NCI-H460 (cell line): ENCODE measurements around the gene FOXB2. TPM values are rescaled to one million over a fixed set of nuclear protein-coding genes. Genes with fewer than 3 reads are reported as not detected.

Source experiments
- DNase-seq: peaks from one replicate; pipeline ENCODE4 v3.0.0-alpha.2; 2016; ENCODE audit warnings: low read depth; ENCODE audit errors: extremely low read depth
- total RNA-seq: library from RNA; depleted of rRNA; stranded (reverse); fragments of >200 nt; shearing (Covaris generic); gene quantifications from 2 replicates; pipeline ENCODE4 v1.2.3, GENCODE V29; 2014

FOXB2 gene
- total RNA-seq, 1 experiment from 2014 or later = 0.07 TPM

DNA sequence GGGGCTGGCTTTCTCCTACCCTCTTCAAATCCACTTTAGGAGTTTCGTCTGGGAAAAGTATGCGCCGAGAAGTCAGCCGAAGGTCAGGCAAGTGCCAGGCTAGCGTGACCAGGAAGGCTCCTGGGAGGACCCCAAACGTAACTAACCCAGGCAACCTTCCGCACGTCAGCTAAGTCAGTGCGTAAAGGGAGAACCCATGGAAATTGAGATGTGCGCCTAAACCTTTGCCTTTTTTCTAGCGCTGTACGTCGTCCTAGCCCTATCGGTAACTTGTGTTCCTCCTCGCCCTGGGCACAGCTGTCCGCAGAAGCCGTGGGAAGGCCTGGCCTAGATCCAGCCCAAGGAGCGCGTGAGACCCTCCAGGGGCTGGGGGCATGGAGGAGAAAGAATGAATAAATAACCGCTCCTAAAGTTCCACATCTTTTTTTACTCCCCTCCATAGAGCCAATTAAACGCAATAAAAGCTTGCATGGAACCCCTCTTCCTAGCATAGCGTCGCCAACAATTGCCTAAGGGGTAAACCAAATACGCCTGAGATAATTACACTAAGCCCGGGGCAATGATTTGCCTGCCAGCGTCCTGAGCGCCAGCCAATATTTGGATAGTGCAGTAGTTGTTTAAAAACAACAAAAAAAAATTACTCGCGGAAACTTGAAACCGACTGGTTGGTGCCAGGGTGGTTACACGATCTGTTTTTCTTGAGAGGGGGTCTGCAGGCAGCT is 4.0 kb upstream of the FOXB2 start:
- DNase-seq = no peak

DNA sequence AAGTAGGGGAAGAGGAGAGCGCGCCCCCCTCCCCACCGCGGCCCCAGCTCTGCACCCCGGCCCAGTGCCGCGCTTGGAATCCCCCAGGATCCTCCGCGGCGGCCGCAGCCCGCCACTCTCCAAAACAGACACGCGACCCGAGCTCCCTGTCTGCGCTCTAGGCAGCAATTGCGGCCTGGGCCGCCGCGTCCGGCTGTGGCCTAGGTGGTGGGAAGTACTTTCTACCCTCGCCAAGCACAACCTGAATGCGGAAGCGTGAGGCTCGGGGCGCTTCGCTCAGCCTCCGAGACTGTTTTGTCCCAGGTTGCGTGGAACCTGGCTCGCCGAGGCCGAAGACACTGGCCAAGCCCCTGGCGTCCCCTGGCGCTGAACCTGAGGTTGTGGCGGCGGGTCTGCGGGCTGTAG is 3.3 kb upstream of the FOXB2 start:
- DNase-seq = no peak

DNA sequence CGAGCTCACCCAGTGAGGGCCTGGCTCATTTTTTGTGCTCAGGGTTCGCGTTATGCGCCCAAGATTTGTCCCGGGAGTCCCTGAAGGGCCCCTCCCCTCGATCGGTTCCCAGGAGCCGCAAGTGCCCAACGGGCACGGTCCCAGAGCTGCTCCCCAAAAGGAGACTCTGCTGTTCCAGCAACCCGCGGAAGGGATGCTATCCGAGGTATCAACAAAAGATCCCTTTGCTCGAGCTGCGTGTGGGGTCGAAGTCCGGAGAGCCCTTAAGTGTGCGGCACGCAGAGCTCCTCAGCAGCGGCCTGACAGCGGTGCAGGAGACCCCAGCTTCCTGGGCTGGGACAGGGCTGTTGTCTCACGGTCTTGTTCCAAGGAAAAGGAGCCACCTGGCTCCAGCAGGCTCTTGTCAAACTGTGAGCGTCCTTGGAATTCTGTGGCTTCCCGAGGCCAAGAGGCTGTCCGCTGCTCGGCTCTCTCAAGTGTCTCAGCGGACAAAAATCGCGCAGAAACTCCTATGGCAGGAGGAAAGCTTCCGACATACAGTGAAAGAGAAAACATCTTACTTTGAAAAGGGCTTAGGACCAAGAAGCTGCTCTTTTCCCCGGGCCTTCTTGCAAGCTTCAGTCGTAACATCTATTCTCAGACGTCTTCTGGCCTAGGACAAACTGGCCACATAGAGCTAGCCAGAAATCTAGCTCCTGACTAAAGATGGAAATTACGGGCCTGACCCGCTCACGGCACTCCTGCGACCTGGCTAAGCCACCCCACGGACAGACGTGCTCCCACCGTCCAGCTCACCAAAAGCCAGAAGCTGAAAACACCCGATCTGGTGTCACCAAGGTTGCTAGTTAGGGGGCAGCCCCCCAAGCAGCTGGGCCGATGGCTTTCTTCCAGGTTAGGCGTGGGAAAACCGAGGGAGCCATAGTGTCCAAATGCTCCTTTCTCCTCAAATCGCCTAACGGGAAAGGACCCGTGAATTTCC is 2.6 kb upstream of the FOXB2 start:
- DNase-seq = no peak

DNA sequence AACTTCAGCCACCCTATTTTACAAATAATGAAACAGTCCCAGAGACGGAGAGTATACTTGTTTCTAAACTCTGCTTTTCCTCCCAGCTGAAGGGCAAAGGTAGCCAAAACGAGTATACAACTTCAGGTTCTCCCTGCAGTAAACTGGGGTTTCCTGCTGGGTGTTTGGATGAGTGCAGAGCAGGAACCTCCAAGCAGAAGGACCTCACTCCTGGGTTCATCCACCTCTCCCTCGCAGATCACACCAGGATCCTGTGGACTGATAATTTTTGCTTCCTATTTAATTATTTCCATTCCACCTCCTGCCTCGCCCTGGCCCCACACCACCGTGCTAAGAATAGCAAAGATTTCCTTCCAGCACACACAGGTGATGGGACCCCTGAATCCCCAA is 2.0 kb upstream of the FOXB2 start:
- no peak for DNase-seq

DNA sequence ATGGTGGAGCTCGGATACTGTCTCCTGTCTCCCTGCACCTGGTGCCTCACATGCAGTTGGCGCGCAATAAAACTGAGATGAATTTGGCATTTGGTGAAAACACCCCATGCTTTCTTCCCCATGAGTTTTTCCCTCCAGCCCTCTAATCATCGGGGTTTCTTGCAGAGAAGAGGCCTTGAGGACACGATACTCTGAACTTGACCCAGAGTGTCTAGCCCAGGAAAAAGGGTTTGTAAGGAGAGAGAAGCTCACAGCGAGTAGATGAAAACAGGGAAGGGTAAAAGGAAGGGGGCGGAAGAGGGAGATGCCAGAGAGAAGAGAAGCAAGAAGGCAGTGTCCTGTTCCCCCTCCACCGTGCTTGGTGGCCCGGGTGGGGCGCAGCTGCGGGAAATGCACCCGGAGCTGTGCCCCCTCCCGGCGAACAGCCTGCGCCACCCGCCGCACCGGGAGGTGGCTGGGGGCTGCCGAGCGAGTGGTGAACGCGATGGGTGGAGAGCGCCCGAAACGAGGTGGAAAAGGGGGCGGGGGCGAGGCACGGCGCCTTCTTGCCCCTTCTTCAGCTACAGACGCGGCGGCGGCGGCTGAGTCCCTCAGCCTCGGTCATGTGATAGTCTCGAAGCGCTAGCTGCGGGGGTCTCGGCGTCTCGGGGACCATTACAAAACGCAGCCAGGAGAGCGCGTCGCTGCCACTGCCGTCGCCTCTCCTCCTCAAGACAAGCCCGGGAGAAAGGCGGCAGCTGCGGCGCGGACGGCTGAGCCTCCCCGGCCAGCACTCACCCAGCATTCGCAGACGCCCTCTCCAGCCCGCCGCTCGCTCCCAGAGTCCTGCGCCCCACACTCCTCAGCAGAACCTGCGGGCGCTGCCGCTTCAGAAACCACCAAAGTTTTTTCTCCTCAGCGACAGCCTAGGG is 1.1 kb upstream of the FOXB2 start:
- no peak for DNase-seq

DNA sequence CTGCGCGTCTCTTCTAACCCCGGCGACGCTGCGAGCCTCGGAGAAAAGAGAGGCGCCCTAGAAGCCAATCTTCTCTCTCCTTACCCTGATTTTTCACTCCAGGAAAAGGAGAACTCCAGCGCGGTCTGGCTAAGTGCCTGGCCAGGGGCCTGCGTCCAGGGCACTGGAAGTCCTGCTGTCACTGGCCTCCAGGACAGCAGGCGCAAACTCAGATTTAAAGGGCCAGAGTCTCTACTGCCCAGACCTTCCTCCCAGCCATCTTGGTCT is 553 bp upstream of the FOXB2 start:
- DNase-seq = no peak

DNA sequence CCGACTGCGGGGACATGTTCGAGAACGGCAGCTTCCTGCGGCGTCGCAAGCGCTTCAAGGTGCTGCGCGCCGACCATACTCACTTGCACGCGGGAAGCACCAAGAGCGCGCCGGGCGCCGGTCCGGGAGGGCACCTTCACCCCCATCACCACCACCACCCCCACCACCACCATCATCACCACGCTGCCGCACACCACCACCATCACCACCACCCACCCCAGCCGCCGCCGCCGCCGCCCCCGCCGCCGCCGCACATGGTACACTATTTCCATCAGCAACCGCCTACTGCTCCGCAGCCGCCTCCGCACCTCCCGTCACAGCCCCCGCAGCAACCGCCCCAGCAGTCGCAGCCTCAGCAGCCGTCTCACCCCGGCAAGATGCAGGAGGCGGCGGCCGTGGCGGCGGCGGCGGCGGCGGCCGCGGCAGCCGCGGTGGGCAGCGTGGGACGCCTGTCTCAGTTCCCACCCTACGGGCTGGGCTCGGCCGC is 514 bp downstream of the FOXB2 start:
- no peak for DNase-seq

DNA sequence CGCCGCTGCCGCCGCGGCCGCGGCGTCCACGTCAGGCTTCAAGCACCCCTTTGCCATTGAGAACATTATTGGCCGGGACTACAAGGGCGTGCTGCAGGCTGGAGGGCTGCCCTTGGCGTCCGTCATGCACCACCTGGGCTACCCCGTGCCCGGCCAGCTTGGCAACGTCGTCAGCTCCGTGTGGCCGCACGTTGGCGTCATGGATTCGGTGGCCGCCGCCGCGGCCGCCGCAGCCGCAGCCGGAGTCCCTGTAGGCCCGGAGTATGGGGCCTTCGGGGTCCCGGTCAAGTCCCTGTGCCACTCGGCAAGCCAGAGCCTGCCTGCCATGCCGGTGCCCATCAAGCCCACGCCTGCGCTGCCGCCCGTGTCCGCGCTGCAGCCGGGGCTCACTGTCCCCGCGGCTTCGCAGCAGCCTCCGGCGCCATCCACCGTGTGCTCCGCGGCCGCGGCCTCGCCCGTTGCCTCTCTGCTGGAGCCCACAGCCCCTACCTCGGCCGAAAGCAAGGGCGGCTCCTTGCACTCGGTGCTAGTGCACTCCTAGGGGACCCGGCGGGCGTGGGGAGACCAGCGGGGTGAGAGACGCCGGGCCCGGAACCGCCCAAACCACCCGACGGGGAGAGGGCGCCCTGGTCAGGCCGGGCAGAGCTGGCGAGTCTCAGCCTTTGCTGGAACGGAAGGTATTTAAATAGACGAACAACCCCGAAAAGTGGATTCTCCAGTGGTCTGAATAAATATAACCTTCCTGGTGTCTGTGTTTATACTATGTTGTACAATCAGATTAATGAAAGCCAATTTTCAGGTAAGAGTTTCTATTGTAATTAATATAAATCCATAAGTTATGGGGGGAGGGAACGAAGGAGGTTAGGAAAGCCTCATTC is 1.2 kb downstream of the FOXB2 start:
- no peak for DNase-seq

DNA sequence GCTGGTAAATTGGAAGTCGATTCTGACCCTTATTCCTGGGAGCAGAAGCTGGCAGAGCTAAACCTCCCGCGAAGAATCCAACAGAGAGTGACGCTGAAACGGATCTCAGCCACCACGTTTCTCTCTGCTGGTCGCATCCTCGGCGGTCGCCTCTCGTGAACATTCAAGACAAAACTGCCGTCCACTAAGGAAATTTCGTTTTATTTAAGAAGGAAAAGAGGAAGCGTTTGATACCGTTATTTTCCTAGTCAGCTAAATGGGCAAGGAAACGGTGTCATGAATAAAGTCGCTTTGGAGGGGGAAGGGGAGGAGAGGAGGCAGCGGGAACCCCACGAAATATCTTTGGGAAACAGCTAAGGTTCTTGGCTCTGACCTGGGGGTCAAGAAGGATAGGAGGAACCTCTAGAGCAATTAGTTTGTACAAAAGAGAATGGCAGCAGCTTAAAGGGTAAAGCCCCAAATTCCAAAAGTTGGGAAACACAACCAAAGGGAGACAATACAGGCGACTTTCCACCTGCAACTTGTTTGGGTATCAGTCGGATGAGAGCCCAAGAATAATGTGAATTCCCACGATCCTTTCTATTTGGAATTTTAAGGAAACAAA is 1.9 kb downstream of the FOXB2 start:
- DNase-seq = no peak

DNA sequence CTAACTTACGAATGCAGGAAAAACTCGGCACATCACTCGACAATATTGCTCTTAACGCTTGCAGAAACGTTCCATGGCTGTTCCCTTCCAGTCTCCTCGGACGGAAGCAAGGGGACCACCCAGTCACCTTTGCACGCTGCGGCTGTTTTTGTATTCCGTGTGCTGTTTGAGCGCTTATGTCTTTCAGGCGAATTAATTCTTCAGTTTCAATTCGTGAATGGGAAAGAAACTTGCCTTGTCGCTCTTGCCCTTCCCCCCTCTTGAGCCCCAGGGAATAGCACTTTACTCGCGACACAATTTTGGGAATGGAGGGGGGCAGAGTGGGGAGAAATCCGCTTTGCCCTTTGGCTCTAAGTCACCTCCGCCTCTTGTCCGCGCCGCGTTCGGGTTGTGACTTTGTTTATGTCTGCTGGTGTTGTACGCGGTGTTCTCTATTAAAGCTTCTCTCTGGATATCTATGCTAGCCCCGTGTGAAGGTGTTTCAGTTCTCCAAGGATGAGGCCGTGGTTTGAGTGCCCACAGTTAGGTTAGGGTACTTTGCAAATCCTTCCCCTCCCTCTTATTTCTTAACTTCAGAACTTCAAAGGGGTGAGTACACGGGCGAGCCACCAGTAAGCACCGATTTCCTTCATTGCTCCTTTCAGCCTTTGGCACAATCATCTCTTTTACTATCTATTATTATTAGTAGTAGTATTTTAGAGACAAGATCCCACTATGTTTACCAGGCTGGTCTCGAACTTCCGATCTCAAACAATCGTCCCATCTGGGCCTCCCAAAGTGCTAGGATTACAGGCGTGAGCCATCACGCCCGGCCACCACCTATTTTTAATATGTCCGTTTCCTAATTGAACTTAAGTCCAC is 2.7 kb downstream of the FOXB2 start:
- DNase-seq = no peak

DNA sequence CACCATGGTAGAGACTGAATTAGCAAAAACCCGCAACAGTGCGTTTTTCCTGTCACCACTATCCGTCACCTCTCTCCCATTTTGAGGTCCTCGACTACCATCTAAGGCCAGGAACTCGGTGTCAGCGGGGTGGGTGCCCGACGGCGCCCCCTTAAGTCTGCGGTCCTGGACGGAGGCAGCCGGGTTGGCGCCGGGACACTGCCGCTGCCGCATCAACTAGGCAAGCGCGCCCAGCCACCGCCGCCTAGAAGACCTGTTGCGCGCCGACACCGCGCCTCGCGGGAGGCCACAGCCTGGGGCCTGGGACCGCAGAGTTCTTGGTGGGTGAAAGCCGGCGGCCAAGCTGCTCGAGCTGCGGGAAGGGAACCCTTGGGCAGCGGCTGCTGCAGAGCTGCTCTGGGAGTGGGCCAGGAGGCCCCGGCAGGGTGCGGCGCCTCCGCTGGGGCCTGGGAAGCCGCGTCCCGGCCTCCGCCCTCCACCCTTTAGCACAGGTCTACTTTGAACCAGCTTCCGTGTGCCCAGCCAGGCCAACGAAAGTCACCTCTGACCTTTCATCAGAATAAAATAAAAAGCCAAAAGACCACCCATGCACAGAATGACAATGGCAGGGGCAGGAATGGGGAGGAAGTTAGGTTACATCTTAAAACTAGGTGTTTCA is 3.5 kb downstream of the FOXB2 start:
- no peak for DNase-seq

DNA sequence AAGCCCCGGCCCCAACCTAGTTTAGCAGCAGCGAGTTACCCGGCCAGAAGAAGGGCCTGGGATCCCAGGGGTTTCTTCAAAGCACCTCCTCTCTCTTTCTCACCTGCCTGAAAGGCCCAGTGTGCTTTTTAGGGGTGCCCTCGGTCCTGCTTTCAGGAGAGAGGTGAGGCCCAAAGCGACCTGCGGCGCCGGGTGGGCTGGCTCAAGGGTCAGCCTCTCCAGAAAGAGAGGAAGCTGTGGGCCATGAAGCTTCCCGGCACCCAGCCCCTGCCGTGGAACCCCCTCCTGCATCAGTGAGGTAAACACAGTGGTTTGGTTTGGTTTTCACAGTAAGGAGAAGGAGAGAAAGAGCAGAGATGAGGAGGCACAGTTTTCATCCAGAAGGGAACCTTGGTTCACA is 4.3 kb downstream of the FOXB2 start:
- no peak for DNase-seq

DNA sequence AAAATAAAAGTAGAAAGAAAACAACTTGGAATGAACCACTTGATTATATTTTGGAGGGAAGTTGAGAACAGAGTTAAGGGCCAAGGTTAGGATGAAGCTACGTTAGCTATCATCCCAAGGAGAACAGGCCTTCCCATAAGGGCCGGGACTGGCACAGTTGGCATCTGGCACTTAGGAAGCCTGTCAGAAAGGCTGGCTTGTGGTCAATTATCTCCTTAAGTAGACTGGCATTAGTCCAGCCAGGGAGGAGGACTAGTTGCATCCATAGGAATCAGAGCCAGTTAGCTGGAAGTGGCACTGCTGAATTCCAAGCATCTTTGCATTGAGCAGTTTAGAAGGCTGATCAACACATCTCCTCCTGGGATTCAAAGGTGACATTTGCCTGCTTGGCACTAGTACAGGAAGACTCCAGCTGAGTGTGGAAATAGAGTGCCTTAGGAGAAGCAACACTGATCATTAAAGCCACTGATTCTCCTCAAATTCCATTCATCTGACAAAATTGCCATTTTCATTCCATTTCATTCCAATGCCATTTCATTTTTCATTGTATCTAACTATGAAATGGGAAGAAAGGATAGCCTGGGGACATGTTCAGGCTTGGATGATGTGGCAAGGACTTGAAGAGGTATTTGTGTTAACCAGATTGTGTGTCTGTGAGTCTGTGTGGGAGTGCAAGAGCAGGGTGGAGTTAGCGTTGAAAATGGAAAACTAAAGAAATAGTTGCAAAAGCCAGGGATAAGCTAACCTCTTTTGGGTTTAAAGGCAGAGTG is 5.5 kb downstream of the FOXB2 start:
- no peak for DNase-seq

DNA sequence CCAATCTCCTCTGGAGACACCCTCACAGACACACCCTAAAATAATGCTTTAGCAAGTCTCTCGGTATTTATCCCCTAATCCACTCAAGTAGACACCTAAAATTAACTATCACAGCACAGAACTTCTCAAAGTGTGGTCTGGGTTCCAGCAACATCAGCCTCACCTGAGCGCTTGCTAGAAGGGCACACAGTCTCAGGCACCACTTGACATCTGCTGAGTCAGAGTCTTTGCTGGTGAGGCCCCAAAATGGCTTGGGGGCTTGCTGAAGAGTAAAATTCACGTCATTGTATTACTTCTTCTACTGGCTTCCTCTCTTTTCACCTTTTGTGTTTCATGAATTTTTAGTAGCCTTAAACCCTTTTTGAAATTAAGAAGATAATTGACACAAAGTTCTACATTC is 9.0 kb downstream of the FOXB2 start:
- no peak for DNase-seq

DNA sequence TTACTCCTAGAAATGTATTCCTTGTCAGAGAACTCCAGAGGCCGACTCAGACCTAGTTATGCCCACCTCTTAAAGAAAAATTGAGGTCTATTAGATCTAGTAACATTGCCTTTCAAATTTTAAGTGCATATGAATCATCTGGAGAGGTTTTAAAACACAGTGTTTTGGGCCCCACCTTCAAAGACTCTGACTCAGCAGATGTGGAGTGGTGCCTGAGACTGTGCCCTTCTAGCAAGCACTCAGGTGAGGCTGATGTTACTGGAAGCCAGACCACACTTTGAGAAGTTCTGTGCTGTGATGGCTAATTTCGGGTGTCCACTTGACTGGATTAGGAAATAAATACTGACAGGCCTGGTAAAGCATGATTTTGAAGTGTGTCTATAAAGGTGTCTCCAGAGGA is 10.6 kb downstream of the FOXB2 start:
- no peak for DNase-seq

DNA sequence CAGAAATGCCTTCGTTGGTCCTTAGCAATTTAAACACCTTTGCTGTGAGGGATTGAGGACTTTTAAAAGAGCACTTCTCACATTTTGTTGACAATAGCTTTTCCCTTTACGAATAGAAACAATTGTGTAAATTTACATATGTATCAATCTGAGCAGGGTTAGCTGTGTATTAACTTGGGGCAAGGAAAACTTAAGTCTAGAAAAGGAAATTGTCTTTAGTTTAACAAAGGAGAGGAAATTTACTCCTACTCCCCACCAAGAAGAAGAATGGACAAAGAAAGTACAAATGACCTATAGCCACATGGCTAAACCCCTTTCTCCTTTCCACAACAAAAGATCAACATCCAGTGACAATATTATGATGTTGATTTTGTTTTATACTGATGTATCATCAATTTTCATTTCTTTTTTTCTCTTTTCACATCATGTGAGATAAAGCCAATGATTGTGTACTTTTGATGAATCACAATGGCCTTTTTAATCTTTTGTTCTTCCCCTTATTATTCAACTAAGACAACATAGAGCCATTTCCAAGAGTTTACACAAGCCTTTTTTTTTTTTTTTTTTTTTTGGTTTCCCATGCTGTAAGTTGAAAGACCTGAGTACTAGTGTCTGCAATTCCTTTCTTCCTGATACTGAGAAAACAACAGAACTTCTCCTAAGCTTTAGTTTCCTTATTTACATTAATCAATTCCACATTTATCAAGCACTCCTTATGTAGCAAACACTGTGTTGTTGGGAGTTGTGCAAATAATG is 19.0 kb downstream of the FOXB2 start:
- no peak for DNase-seq

DNA sequence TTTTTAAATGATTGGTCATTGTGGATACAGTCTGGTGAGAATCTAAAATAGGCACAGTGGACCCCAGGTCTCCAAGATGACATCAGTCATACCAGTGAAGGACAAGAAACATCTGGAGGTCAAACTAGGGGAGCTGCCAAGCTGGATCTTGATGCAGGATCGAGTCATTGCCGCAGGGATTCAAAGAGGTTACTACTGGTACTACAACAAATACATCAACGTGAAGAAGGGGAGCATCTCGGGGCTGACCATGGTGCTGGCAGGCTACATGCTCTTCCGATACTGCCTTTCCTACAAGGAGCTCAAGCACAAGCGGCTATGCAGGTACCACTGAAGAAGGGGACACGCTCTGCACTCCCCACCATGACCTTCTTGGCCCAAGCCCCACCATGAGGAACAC is 20.9 kb downstream of the FOXB2 start:
- DNase-seq = no peak
